SK-N-SH treated with all-trans-retinoic acid at 6 μM for 48 hours (cell line): ENCODE measurements around the gene STK11.

Source experiments
- BACH2 ChIP-seq: fragments of 250-450 bp; sonication (Bioruptor Pico); IDR thresholded peaks from 2 replicates; pipeline ENCODE4 v1.9.0; 2021; ENCODE audit warnings: mild to moderate bottlenecking, borderline replicate concordance
- CSDC2 ChIP-seq: fragments of 250-450 bp; sonication (Bioruptor Pico); IDR thresholded peaks from 2 replicates; pipeline ENCODE4 v1.5.0; 2020; ENCODE audit warnings: mild to moderate bottlenecking, moderate library complexity
- ESRRG ChIP-seq: fragments of 250-450 bp; sonication (Bioruptor Pico); IDR thresholded peaks from 2 replicates; pipeline ENCODE4 v1.6.1; 2021; ENCODE audit warnings: mild to moderate bottlenecking
- PATZ1 ChIP-seq: fragments of 250-450 bp; sonication (Bioruptor Pico); IDR thresholded peaks from 2 replicates; pipeline ENCODE4 v1.8.0; 2020; ENCODE audit warnings: mild to moderate bottlenecking, moderate library complexity, borderline replicate concordance
- POU6F1 ChIP-seq: fragments of 250-450 bp; sonication (Bioruptor Pico); IDR thresholded peaks from 2 replicates; pipeline ENCODE4 v1.8.0; 2021; ENCODE audit warnings: low read depth, mild to moderate bottlenecking, moderate library complexity, borderline replicate concordance
- RARB ChIP-seq: fragments of 250-450 bp; sonication (Bioruptor Pico); IDR thresholded peaks from 2 replicates; pipeline ENCODE4 v1.8.0; 2021; ENCODE audit warnings: mild to moderate bottlenecking, moderate library complexity
- TCF4 ChIP-seq: fragments of 250-450 bp; sonication (Bioruptor Pico); IDR thresholded peaks from 2 replicates; pipeline ENCODE4 v1.8.0; 2021; ENCODE audit warnings: mild to moderate bottlenecking, moderate library complexity, borderline replicate concordance
- TOX ChIP-seq: fragments of 250-450 bp; sonication (Bioruptor Pico); IDR thresholded peaks from 2 replicates; pipeline ENCODE4 v1.8.0; 2021; ENCODE audit warnings: mild to moderate bottlenecking, moderate library complexity, borderline replicate concordance
- ZC3H10 ChIP-seq: fragments of 250-450 bp; sonication (Bioruptor Pico); IDR thresholded peaks from 2 replicates; pipeline ENCODE4 v1.5.1; 2021; ENCODE audit warnings: mild to moderate bottlenecking, moderate library complexity
- ZFP30 ChIP-seq: fragments of 450-650 bp; formaldehyde crosslinking; IDR thresholded peaks from 2 replicates; pipeline ENCODE4 v1.5.0; 2022; ENCODE audit warnings: mild to moderate bottlenecking, moderate library complexity
- ZNF70 ChIP-seq: fragments of 450-650 bp; formaldehyde crosslinking; IDR thresholded peaks from 2 replicates; pipeline ENCODE4 v1.5.0; 2020; ENCODE audit warnings: mild to moderate bottlenecking, moderate library complexity

DNA sequence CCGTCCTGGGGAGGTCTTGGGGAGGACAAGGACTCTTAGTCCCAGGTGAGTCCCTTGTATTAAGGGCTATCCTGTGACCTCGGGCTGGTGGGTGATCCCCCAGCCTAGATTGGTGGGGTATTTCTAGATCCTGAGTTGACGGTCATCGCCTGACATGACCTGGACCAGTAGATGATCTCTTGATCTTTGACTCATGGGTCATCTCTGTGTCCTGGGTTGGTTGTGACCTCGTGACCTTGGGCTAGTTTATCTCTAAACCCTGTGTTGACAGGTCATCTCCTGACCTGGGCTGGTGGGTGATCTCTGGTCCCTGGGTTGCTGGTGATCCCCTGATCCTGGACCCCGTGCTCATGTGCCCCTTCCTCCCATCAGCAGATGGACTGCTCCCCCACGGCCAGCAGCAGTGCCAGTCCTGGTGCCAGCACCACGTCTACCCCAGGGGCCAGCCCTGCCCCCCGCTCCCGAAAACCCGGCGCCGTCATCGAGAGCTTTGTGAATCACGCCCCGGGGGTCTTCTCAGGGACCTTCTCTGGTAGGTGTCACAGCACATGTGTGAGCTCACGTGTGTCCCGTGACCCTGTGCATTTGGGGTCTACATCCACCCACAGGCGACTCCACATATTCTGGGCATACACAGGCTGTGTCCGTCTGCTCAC is 49.1 kb downstream of the STK11 start:
- TF ChIP-seq CSDC2 (CRISPR knock-in tag) (no peak), TCF4 (no peak), RARB (no peak), PATZ1 (CRISPR knock-in tag) (no peak), ZFP30 (CRISPR knock-in tag) (no peak), ZC3H10 (CRISPR knock-in tag) (no peak), TOX (CRISPR knock-in tag) (no peak), ESRRG (no peak), BACH2 (CRISPR knock-in tag) (no peak), ZNF70 (no peak), POU6F1 (CRISPR knock-in tag) (no peak)
